ENCODE data around the gene PKNOX2.

Gene PKNOX2

GRCh38 chr11:125164422-125165110 lies at the start of gene PKNOX2:
Gene PKNOX2 (plus strand): TSS chr11:125164751. CDS start chr11:125351306, 186,555 bp downstream.
- intact Hi-C loops (cut with DNase I), result loop anchor here (5.0 to 10.0 kb wide), 2 partner anchors 183 to 240 kb away; no protein-coding TSS in a partner anchor
- DNase-seq, result peak; percentile 61 to 94 (median 86)

DNA sequence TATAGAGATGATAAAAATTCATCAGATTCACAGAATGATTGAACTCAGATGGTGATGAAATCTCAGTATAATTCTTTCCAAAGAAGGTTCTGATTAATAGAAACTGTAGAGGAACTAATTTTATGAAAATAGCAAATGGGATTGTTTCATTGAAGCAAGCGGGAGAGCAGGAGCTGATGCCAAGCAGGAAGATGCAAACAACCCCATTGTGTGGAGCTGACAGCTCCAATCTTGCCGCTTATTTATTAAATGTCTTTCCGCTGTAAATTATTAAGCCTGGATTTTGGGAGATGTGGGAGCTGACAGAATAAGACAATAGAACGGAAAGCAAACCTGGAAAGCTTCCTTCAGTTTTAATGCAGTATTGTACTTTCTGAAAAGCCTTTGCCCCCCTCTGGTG lies 47.1 kb upstream of the PKNOX2 start:
- DNase-seq, result no peak
- intact Hi-C loops (cut with DNase I), result no loop called here

GRCh38 chr11:125123194-125123946 lies 41.2 kb upstream of the PKNOX2 start:
- intact Hi-C loops (cut with DNase I), result no loop called here

GRCh38 chr11:125123947-125124617 lies 40.5 kb upstream of the PKNOX2 start:
- intact Hi-C loops (cut with DNase I), result no loop called here
- DNase-seq, result peak in 34 of 42 donors; percentile 6 to 62 (median 43)

More at GRCh38 chr11:125123194-125123946, 41.2 kb upstream of the PKNOX2 start:
- no peak for DNase-seq

DNA sequence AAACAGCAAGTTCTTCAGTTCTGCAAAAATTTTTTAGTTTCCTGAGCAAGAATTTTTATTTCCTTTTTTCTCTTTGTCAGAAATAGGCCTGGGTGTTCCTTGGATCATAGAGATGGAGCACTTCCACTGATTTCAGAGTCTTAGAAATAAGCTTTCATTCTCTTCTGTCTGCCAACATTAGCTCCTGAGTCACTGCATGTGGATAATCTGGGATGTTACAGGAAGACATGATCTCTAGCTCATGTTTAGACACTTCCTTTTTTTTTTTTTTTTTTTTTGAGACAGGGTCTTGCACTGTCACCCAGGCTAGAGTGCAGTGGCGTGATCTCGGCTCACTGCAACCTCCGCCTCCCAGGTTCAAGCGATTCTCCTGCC lies 39.9 kb upstream of the PKNOX2 start:
- intact Hi-C loops (cut with DNase I), result no loop called here
- DNase-seq, result no peak

DNA sequence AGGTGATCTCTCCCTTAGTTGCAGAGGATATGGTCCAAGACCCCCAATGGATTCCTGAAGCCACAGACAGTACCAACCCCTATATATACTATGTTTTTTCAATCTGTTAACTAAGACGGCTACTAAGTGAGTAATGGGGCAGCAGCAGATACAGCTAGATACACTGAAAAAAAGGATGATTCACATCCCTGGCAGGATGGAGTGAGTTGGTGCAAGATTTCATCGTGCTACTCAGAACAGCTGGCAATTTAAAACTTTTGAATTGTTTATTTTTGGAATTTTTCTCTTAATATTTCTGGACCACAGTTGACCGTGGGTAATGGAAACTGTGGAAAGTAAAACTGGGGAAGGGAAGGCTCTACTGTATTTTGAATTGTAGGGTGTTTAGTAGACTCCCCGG lies 36.1 kb upstream of the PKNOX2 start:
- no peak for DNase-seq
- intact Hi-C loops (cut with DNase I), result no loop called here

DNA sequence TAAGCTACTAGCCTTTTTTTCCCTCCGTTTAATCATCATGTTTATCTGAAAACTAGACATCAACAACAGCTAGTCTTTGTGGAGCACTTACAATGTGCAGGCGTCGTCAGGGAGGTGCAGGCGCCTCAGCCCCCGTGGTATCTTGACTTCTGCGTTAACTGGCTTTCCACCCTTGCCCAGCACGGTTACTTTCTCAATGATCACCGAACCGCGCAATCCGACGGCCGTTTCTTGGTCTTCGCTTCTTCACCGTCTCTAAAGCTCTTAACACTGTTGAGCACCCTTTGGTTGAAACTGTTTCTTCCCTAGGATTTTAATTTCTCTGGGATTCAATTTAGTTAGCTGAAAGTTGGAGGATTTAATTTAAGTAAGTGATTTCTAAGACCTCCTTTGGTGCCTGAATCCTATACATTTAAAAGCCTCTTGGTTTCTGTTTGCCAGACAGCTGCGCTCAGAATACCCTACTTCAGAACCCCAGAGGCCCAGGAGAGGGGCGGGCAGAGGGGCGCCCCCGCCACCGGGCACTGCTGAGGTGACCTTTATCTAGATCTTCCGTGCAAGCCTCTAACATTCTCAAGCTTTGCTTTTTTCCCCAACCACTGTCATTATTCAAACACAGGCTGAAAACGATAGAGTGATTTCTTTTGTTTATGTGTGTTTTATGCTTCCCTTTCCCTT lies 35.1 kb upstream of the PKNOX2 start:
- no peak for DNase-seq
- intact Hi-C loops (cut with DNase I), result no loop called here

- intact Hi-C loops (cut with DNase I), result no loop called here
Measured at GRCh38 chr11:125132071-125132470, 32.5 kb upstream of the PKNOX2 start.

DNA sequence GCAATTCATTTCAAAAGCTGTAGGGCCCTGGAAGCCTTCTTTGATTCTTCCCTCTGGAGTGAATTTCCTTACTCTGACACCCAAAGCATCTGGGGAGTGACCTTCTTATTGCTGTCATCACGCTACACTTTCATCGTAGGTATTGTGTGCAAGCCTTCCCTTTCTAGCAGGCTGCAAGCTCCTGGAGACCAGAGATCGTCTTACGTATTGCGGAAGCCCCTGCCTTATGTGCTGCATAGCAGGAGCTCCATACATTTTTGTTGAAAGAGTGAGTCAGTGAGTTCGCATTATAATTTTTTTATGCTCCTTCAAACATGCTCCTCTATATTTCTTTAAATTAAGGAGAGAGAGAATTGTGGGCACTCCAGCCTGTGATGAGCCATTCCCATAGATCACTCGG lies 32.0 kb upstream of the PKNOX2 start:
- DNase-seq, result no peak
- intact Hi-C loops (cut with DNase I), result no loop called here

More at GRCh38 chr11:125132071-125132470, 32.5 kb upstream of the PKNOX2 start:
- DNase-seq, result no peak

- intact Hi-C loops (cut with DNase I), result no loop called here
- no peak for DNase-seq
Measured at GRCh38 chr11:125136001-125136400, 28.6 kb upstream of the PKNOX2 start.

- intact Hi-C loops (cut with DNase I), result no loop called here
- DNase-seq, result no peak
Measured at GRCh38 chr11:125138966-125139365, 25.6 kb upstream of the PKNOX2 start.

DNA sequence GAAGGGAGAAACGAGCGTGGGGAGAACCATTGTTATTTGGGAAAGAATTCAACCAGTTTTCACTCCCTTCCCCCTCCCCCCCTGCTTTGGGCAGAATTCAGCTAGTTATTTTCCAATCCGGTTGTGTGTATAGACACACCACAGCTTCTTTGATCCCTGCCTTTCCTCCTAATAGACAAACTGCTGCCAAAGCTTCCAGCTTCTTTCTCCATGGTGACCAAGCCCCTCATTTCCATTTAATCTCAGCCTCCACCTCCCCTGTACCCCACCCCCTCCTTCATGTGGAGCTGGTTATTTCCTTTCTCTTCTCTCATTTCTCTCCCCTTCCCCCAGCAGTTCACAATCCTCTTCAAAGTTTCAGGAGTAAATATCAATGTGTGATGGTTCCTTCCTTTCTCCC lies 24.8 kb upstream of the PKNOX2 start:
- intact Hi-C loops (cut with DNase I), result loop anchor here (10.0 kb wide), 1 partner anchor 185 kb away; the partner anchor contains the start of gene CCDC15
- DNase-seq, result no peak

DNA sequence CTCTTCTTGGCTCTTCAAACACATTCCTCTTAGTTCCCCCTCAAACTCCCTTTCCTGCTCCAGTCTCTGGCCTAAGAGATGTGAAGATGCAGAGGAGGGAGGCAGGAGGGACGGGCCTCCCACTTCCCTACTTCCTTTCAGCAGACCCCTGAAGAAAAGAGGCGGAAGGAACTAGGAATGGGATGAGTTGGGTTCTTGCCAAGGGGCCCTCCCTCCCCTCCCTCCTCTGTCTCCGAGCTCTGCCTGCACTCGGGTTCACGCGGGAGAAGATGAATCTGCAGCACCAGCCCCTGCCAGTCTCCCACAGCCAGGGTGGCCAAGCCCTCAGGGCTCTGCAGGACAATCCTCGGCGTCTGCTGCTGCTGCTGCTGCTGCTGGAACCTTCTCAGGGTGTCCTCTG lies 24.3 kb upstream of the PKNOX2 start:
- DNase-seq, result no peak
- intact Hi-C loops (cut with DNase I), result loop anchor here (10.0 kb wide), 1 partner anchor 185 kb away; the partner anchor contains the start of gene CCDC15

- DNase-seq, result peak in 1 of 42 donors; percentile 22
- intact Hi-C loops (cut with DNase I), result loop anchor here (10.0 kb wide), 1 partner anchor 186 kb away; the partner anchor contains the start of gene CCDC15
Measured at GRCh38 chr11:125141178-125141577, 23.4 kb upstream of the PKNOX2 start.

DNA sequence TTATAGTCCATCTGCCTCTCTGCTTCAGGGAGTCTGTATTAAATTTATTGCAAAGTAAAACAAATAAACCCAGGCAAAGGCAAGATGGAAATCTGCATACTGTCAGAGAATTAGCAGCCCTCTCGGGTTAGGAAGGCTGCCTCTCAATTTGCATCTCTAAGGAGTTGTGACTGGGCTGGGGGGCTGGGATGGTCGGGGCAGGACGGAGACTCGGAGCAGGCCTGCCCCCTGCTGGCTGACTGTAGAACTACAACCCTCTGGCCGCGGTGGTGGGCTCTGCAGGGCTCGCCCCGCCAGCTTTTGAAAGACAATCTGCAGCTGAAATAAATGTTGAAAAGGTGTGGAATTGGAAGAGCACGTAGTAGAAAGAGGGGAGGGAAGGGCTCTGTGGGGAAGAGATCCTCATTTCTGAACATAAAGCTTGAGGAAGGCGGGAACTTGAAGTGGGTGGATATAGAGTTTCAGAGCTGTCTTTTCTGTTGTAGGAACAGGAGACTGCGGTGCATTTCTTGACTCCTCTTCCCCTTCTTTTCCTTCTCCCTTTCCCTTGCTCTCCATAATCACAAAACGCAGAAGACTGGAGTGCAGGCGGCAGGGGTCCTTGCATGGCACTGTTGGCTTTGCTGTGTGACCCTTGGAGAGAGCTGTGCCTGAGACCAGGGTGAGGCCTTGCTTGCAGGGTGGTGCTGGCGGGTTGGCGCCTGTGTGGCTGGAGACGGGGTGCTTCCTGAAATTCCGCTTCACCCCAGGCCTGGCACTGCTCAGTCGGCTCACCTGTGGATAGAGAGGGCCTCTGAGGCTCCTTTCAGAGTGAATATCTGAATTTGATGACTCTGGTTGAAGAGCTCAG lies 22.6 kb upstream of the PKNOX2 start:
- peak in 41 of 42 donors; percentile 27 to 84 (median 60) for DNase-seq
- intact Hi-C loops (cut with DNase I), result loop anchor here (10.0 kb wide), 1 partner anchor 187 kb away; the partner anchor contains the start of gene CCDC15

- intact Hi-C loops (cut with DNase I), result loop anchor here (10.0 kb wide), 1 partner anchor 191 kb away; the partner anchor contains the start of gene CCDC15
Measured at GRCh38 chr11:125146232-125146631, 18.3 kb upstream of the PKNOX2 start.

DNA sequence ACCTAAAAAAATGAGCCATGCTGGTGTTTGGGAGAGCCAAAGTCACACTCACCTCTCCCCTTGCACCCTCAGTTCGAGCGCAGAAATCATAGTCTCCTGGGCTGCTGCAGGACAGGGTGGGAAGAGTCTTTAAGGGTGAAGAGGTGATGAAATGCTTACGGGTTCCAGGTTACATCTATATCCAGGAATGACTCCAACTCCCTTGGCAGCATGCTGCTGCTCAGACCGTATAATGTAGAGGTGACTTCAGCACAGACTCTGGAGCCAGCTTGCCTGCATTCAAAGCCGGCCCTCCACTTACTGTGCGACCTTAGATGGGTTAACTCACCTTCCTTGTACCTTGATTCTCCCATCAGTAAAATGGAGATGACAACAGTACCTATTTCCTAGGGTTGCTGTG lies 17.3 kb upstream of the PKNOX2 start:
- intact Hi-C loops (cut with DNase I), result loop anchor here (10.0 kb wide), 1 partner anchor 192 kb away; the partner anchor contains the start of gene CCDC15

More at GRCh38 chr11:125146232-125146631, 18.3 kb upstream of the PKNOX2 start:
- DNase-seq, result no peak

GRCh38 chr11:125148011-125148410 lies 16.5 kb upstream of the PKNOX2 start:
- intact Hi-C loops (cut with DNase I), result loop anchor here (10.0 kb wide), 1 partner anchor 193 kb away; the partner anchor contains the start of gene CCDC15
- DNase-seq, result no peak

More for the DNA sequence above, 17.3 kb upstream of the PKNOX2 start:
- no peak for DNase-seq

Data from head of caudate nucleus (tissue), 42 donors.